ENCODE data around the gene UGT1A7. TPM values are rescaled to one million over a fixed set of nuclear protein-coding genes. Genes with fewer than 3 reads are reported as not detected.

The UGT1A7 gene
- polyA plus RNA-seq, 1 donor from 2014 or later, result not detected

DNA sequence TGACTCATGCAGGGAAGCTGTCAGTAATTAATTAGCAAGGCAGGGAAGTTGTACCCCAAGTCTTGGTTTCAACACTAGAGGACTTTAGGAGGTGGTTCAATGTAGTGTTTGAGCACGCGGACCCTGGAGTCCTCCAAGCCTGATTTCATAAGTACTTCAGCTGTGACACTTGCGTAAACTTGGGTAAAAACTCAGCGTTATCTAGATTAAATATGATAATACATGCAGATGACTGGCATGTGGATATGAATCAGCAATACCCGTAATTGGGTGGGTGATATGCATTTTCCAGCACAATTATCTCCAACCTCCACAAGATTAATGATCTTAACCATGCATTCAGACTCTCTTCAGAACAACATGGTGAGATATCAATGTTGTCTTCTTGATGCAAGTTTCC is 5.2 kb downstream of the UGT1A7 start:
- Histone ChIP-seq H3K9ac (ENCODE audit: low read length) (no peak overlapping the region), H4K20me1 (ENCODE audit: insufficient read depth) (no peaks in the 10 kb centered on the region), H3K79me2 (replicated peaks; ENCODE audit: insufficient read depth, low read length) (no peaks in the 10 kb centered on the region), H3K9me3 (ENCODE audit: low read length) (no peaks in the 10 kb centered on the region), H3K4me2 (ENCODE audit: low read length) (no peak overlapping the region), H3K36me3 (ENCODE audit: insufficient read depth, low read length) (no peaks in the 10 kb centered on the region), H3K9me2 (ENCODE audit: insufficient read depth, low read length) (no peaks in the 10 kb centered on the region), H3K27ac (ENCODE audit: low read length) (no peak overlapping the region), H3F3A (ENCODE audit: insufficient read depth, low read length, poor library complexity, severe bottlenecking) (no peaks in the 10 kb centered on the region), H3K27me3 (ENCODE audit: insufficient read depth, low read depth, low read length) (no peaks in the 10 kb centered on the region), H2AFZ (ENCODE audit: low read depth, low read length) (no peak overlapping the region), H3K4me3 (ENCODE audit: low read length) (no peak overlapping the region)
- TF ChIP-seq REST (IDR thresholded peaks at IDR 0.05; ENCODE audit: borderline replicate concordance), result no peak
- no peak for TF ChIP-seq TAF1 (IDR thresholded peaks at IDR 0.05; ENCODE audit: low read depth)
- no peak for TF ChIP-seq RAD21 (conservative IDR thresholded peaks at IDR 0.05)
- TF ChIP-seq, protein P1, sequence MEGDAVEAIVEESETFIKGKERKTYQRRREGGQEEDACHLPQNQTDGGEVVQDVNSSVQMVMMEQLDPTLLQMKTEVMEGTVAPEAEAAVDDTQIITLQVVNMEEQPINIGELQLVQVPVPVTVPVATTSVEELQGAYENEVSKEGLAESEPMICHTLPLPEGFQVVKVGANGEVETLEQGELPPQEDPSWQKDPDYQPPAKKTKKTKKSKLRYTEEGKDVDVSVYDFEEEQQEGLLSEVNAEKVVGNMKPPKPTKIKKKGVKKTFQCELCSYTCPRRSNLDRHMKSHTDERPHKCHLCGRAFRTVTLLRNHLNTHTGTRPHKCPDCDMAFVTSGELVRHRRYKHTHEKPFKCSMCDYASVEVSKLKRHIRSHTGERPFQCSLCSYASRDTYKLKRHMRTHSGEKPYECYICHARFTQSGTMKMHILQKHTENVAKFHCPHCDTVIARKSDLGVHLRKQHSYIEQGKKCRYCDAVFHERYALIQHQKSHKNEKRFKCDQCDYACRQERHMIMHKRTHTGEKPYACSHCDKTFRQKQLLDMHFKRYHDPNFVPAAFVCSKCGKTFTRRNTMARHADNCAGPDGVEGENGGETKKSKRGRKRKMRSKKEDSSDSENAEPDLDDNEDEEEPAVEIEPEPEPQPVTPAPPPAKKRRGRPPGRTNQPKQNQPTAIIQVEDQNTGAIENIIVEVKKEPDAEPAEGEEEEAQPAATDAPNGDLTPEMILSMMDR (IDR thresholded peaks at IDR 0.05; ENCODE audit: poor library complexity, severe bottlenecking), result no peak
- no peak for TF ChIP-seq MXI1 (conservative IDR thresholded peaks at IDR 0.05; ENCODE audit: poor library complexity, severe bottlenecking)
- no peak for TF ChIP-seq SMC3 (conservative IDR thresholded peaks at IDR 0.05; ENCODE audit: poor library complexity)
- TF ChIP-seq POLR2AphosphoS5 (IDR thresholded peaks at IDR 0.05), result no peak
- no peak for TF ChIP-seq EP300 (conservative IDR thresholded peaks at IDR 0.05; ENCODE audit: poor library complexity, severe bottlenecking)
- no peak for TF ChIP-seq EZH2 (IDR thresholded peaks at IDR 0.05; ENCODE audit: borderline replicate concordance, insufficient read depth, low read length, poor library complexity, severe bottlenecking)

DNA sequence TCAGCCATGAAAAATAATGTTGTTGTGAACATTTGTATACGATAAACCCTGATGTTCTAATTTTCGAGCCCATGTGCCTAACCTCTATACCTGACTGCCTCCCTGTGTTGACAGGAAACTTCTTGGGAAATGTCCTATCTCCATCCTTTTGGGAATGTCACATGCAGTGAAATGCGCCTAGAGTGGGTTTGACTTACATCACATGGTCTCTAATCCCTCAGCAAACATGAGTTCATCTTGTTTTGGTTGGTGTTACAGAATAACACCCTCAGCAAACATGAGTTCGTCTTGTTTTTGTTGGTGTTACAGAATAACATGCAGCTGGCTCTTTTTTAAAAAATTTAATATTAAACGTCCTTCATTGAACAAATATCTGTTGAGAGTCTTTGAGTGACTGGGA is 6.6 kb downstream of the UGT1A7 start:
- no peak overlapping the region for H3K9ac ChIP-seq (ENCODE audit: low read length)
- H3K4me2 ChIP-seq (ENCODE audit: low read length), result no peak overlapping the region
- no peak overlapping the region for H2AFZ ChIP-seq (ENCODE audit: low read depth, low read length)
- no peak overlapping the region for H3K27ac ChIP-seq (ENCODE audit: low read length)
- H3K9me2 ChIP-seq (ENCODE audit: insufficient read depth, low read length), result no peaks in the 10 kb centered on the region
- H3K27me3 ChIP-seq (ENCODE audit: insufficient read depth, low read depth, low read length), result no peaks in the 10 kb centered on the region
- no peak overlapping the region for H3K4me3 ChIP-seq (ENCODE audit: low read length)
- no peaks in the 10 kb centered on the region for H3F3A ChIP-seq (ENCODE audit: insufficient read depth, low read length, poor library complexity, severe bottlenecking)
- no peaks in the 10 kb centered on the region for H4K20me1 ChIP-seq (ENCODE audit: insufficient read depth)
- H3K9me3 ChIP-seq (ENCODE audit: low read length), result no peaks in the 10 kb centered on the region
- TF ChIP-seq RAD21 (conservative IDR thresholded peaks at IDR 0.05) (no peak), REST (IDR thresholded peaks at IDR 0.05; ENCODE audit: borderline replicate concordance) (no peak), EZH2 (IDR thresholded peaks at IDR 0.05; ENCODE audit: borderline replicate concordance, insufficient read depth, low read length, poor library complexity, severe bottlenecking) (no peak), MXI1 (conservative IDR thresholded peaks at IDR 0.05; ENCODE audit: poor library complexity, severe bottlenecking) (no peak), TAF1 (IDR thresholded peaks at IDR 0.05; ENCODE audit: low read depth) (no peak), SMC3 (conservative IDR thresholded peaks at IDR 0.05; ENCODE audit: poor library complexity) (no peak), POLR2AphosphoS5 (IDR thresholded peaks at IDR 0.05) (no peak), EP300 (conservative IDR thresholded peaks at IDR 0.05; ENCODE audit: poor library complexity, severe bottlenecking) (no peak)
- TF ChIP-seq, protein P1 (IDR thresholded peaks at IDR 0.05; ENCODE audit: poor library complexity, severe bottlenecking), result no peak
- H3K36me3 ChIP-seq (ENCODE audit: insufficient read depth, low read length), result no peaks in the 10 kb centered on the region
- H3K79me2 ChIP-seq (replicated peaks; ENCODE audit: insufficient read depth, low read length), result no peaks in the 10 kb centered on the region
